HG02840 (cell line): ENCODE measurements around the gene NAA30.
A peak's percentile ranks its signal among the peaks of the same experiment; 100 is the strongest.

Source experiments
- ATAC-seq: cut with Tn5 transposase; IDR thresholded peaks from one replicate; pipeline ENCODE4 v1.9.1; 2021; ENCODE audit warnings: mild to moderate bottlenecking, moderate library complexity, moderate number of reproducible peaks; ENCODE audit not compliant: unreplicated experiment, low FRiP score

NAA30 gene

GRCh38 chr14:57391517-57392195 lies 1.3 kb downstream of the NAA30 start:
- no peak for ATAC-seq

- no peak for ATAC-seq
Observed at GRCh38 chr14:57392830-57393229, 2.4 kb downstream of the NAA30 start.

- ATAC-seq, result no peak
Observed at GRCh38 chr14:57400556-57401494, 10.4 kb downstream of the NAA30 start.

- no peak for ATAC-seq
Observed at GRCh38 chr14:57401501-57401900, 11.1 kb downstream of the NAA30 start.

GRCh38 chr14:57402173-57402852 lies 11.9 kb downstream of the NAA30 start:
- no peak for ATAC-seq

- no peak for ATAC-seq
Observed at GRCh38 chr14:57403521-57403864, 13.1 kb downstream of the NAA30 start.

- ATAC-seq, result no peak
Observed at GRCh38 chr14:57405562-57405961, 15.2 kb downstream of the NAA30 start.

- ATAC-seq, result no peak
Observed at GRCh38 chr14:57408037-57408436, 17.7 kb downstream of the NAA30 start.

GRCh38 chr14:57408634-57409033 lies 18.2 kb downstream of the NAA30 start:
- no peak for ATAC-seq

GRCh38 chr14:57412341-57412740 lies 22.0 kb downstream of the NAA30 start:
- ATAC-seq, result no peak

- ATAC-seq, result no peak
Observed at GRCh38 chr14:57413849-57414248, 23.5 kb downstream of the NAA30 start.

- no peak for ATAC-seq
Observed at GRCh38 chr14:57417228-57417627, 26.8 kb downstream of the NAA30 start.

GRCh38 chr14:57418999-57419398 lies 28.6 kb downstream of the NAA30 start:
- ATAC-seq, result no peak

GRCh38 chr14:57420033-57420432 lies 29.6 kb downstream of the NAA30 start:
- no peak for ATAC-seq

GRCh38 chr14:57420986-57421385 lies 30.6 kb downstream of the NAA30 start:
- no peak for ATAC-seq

GRCh38 chr14:57435923-57436322 lies 45.5 kb downstream of the NAA30 start:
- no peak for ATAC-seq

- no peak for ATAC-seq
Observed at GRCh38 chr14:57461777-57462320, 71.5 kb downstream of the NAA30 start.

- ATAC-seq, result no peak
Observed at GRCh38 chr14:57462551-57462950, 72.2 kb downstream of the NAA30 start.

GRCh38 chr14:57464008-57464730 lies 73.8 kb downstream of the NAA30 start:
- peak; percentile 91 for ATAC-seq
